PC-9 (cell line): ENCODE measurements around the gene OGG1. TPM values are rescaled to one million over a fixed set of nuclear protein-coding genes. Genes with fewer than 3 reads are reported as not detected.

Source experiments
- BruUV-seq: library from RNA; stranded (reverse); fragments of 400-500 nt; replicated peaks from 2 replicates; lab custom pipeline; 2021; lab: Mats Ljungman, UMichigan
- CTCF ChIA-PET: fragments of 300-600 bp; sonication (Branson Sonifier 250); formaldehyde crosslinking; loops from one replicate; lab custom pipeline; 2022; ENCODE audit warnings: antibody characterized with exemption; lab: Charles Lee
- POLR2A ChIA-PET: fragments of 300-600 bp; sonication (Branson Sonifier 250); formaldehyde crosslinking; loops from one replicate; lab custom pipeline; 2022; ENCODE audit warnings: antibody characterized with exemption; ENCODE audit not compliant: unreplicated experiment; lab: Charles Lee
- DNase-seq, 2 experiments: peaks; one replicate each; pipeline versions ENCODE4 v3.0.0 to v3.0.0-alpha.2; 2015 to 2022; ENCODE audit warnings: mixed read lengths in 1 of 2
- H2AFZ ChIP-seq: fragments of 200-600 bp; sonication (generic); 2 replicates; pipeline ENCODE4 v1.8.1; 2017; ENCODE audit warnings: antibody characterized with exemption
- H3F3A ChIP-seq: fragments of 200-600 bp; sonication (generic); 2 replicates; pipeline ENCODE4 v1.8.1; 2017; ENCODE audit warnings: antibody characterized with exemption, mild to moderate bottlenecking, low read depth; ENCODE audit not compliant: insufficient read depth
- H3K27ac ChIP-seq: fragments of 200-600 bp; sonication (generic); 2 replicates; pipeline ENCODE4 v1.6.1; 2016; ENCODE audit warnings: mixed run types
- H3K27me3 ChIP-seq: fragments of 200-600 bp; sonication (generic); 2 replicates; pipeline ENCODE4 v1.6.1; 2016; ENCODE audit warnings: low read depth, mixed run types; ENCODE audit not compliant: insufficient read depth
- H3K36me3 ChIP-seq: fragments of 200-600 bp; sonication (generic); 2 replicates; pipeline ENCODE4 v1.6.1; 2016; ENCODE audit warnings: low read depth, mixed run types
- H3K4me1 ChIP-seq: fragments of 200-600 bp; sonication (generic); replicated peaks from 2 replicates; pipeline ENCODE4 v1.6.1; 2016; ENCODE audit warnings: mixed run types; ENCODE audit not compliant: insufficient read depth
- H3K4me2 ChIP-seq: fragments of 200-600 bp; sonication (generic); 2 replicates; pipeline ENCODE4 v1.6.1; 2017; ENCODE audit warnings: mixed run types
- H3K4me3 ChIP-seq: fragments of 200-600 bp; sonication (generic); 2 replicates; pipeline ENCODE4 v1.6.1; 2016; ENCODE audit warnings: mixed run types
- H3K79me2 ChIP-seq: fragments of 200-600 bp; sonication (generic); 2 replicates; pipeline ENCODE4 v1.6.1; 2017; ENCODE audit warnings: low read depth, mixed run types
- H3K9me2 ChIP-seq: fragments of 200-600 bp; sonication (generic); 2 replicates; pipeline ENCODE4 v1.8.1; 2017; ENCODE audit warnings: mild to moderate bottlenecking; ENCODE audit not compliant: insufficient read depth
- H3K9me3 ChIP-seq: fragments of 200-600 bp; sonication (generic); 2 replicates; pipeline ENCODE4 v1.8.1; 2016; ENCODE audit warnings: low read depth; ENCODE audit not compliant: insufficient read depth
- H4K20me1 ChIP-seq: fragments of 200-600 bp; sonication (generic); 2 replicates; pipeline ENCODE4 v1.8.1; 2017; ENCODE audit not compliant: insufficient read depth
- EZH2 ChIP-seq: fragments of 200-600 bp; sonication (generic); IDR thresholded peaks from 2 replicates; pipeline ENCODE4 v1.8.0; 2017; ENCODE audit warnings: antibody characterized with exemption, low read depth
- intact Hi-C: fragments of 100-400 bp; cut with micrococcal nuclease; formaldehyde crosslinking; loops from one replicate; pipeline ENCODE4 v1.10.0; 2022; ENCODE audit not compliant: unreplicated experiment
- total RNA-seq: library from RNA; stranded (reverse); gene quantifications from 2 replicates; pipeline ENCODE4 v1.2.3, GENCODE V29; 2021
- TF ChIP-seq, protein P1 (sequence below): fragments of 200-600 bp; sonication (generic); conservative IDR thresholded peaks from 2 replicates; pipeline ENCODE4 v1.6.1; 2017; ENCODE audit warnings: mixed run types, antibody characterized with exemption, mild to moderate bottlenecking, moderate library complexity

OGG1 gene
- total RNA-seq, 1 experiment from 2014 or later, result 22.1 TPM

DNA sequence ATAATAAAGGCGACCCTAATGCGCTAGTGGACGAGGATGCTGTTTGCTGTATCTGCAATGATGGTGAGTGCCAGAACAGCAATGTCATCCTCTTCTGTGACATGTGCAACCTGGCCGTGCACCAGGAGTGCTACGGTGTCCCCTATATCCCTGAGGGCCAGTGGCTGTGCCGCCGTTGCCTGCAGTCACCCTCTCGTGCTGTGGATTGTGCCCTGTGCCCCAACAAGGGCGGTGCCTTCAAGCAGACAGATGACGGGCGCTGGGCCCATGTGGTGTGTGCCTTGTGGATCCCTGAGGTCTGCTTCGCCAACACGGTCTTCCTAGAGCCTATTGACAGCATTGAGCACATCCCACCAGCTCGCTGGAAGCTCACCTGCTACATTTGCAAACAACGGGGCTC is 10.6 kb upstream of the OGG1 start:
- Histone ChIP-seq H3K9me3 (no peaks in the 10 kb centered on the region), H3K4me2 (no peak overlapping the region), H3F3A (peaks cover 1% of the 10 kb centered on the region; the same call in 1 of the 2 replicates), H3K4me3 (no peak overlapping the region), H4K20me1 (peaks cover 20% of the 10 kb centered on the region), H3K27me3 (no peaks in the 10 kb centered on the region), H3K36me3 (peaks cover 40% of the 10 kb centered on the region), H3K9me2 (no peaks in the 10 kb centered on the region), H3K4me1 (no peaks in the 10 kb centered on the region), H3K27ac (no peak overlapping the region), H3K79me2 (peaks cover 4% of the 10 kb centered on the region; the same call in 1 of the 2 replicates), H2AFZ (no peak overlapping the region)
- BruUV-seq, result no TSS peak
- DNase-seq, result no peak
- intact Hi-C loops, result no loop called here
- POLR2A ChIA-PET, result no interaction called here
- no peak for TF ChIP-seq EZH2
- CTCF ChIA-PET, result no interaction called here

DNA sequence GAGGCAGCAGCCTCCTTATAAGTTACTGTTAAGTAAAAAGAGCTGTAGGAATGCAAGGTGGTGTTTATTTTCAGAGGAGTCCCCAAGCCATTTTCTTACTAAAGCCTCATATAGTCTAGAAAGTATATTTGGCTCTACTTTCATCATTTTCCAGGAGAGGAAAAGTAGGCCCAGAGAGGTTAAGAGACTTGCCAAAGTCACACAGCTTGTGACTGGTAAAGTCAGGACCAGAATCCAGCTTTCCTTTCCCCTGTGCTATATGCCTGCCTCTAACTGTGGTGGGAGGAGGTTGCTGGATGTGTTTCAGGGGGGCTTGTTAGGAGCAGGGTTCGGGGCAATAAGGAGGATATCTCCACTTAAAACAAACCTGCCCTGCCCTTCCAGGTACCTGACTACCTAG is 7.2 kb upstream of the OGG1 start:
- H3K4me2 ChIP-seq, result no peak overlapping the region
- TF ChIP-seq, protein P1, sequence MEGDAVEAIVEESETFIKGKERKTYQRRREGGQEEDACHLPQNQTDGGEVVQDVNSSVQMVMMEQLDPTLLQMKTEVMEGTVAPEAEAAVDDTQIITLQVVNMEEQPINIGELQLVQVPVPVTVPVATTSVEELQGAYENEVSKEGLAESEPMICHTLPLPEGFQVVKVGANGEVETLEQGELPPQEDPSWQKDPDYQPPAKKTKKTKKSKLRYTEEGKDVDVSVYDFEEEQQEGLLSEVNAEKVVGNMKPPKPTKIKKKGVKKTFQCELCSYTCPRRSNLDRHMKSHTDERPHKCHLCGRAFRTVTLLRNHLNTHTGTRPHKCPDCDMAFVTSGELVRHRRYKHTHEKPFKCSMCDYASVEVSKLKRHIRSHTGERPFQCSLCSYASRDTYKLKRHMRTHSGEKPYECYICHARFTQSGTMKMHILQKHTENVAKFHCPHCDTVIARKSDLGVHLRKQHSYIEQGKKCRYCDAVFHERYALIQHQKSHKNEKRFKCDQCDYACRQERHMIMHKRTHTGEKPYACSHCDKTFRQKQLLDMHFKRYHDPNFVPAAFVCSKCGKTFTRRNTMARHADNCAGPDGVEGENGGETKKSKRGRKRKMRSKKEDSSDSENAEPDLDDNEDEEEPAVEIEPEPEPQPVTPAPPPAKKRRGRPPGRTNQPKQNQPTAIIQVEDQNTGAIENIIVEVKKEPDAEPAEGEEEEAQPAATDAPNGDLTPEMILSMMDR, result no peak
- TF ChIP-seq EZH2, result no peak
- intact Hi-C loops, result loop anchor here (10.0 kb wide), 1 partner anchor 582 kb away; the partner anchor contains the start of gene SEC13
- H3K4me3 ChIP-seq, result no peak overlapping the region
- BruUV-seq, result no TSS peak
- H3K9me2 ChIP-seq, result no peaks in the 10 kb centered on the region
- no peak overlapping the region for H3K27ac ChIP-seq
- peaks cover 35% of the 10 kb centered on the region for H3K36me3 ChIP-seq
- H3K4me1 ChIP-seq, result no peaks in the 10 kb centered on the region
- no peak overlapping the region for H2AFZ ChIP-seq
- H3K79me2 ChIP-seq, result no peaks in the 10 kb centered on the region
- H4K20me1 ChIP-seq, result peaks cover 10% of the 10 kb centered on the region; the same call in 1 of the 2 replicates
- peaks cover 3% of the 10 kb centered on the region; the same call in 1 of the 2 replicates for H3F3A ChIP-seq
- no peaks in the 10 kb centered on the region for H3K27me3 ChIP-seq
- H3K9me3 ChIP-seq, result no peaks in the 10 kb centered on the region
- no peak for DNase-seq
- POLR2A ChIA-PET, result no interaction called here
- CTCF ChIA-PET, result no interaction called here

DNA sequence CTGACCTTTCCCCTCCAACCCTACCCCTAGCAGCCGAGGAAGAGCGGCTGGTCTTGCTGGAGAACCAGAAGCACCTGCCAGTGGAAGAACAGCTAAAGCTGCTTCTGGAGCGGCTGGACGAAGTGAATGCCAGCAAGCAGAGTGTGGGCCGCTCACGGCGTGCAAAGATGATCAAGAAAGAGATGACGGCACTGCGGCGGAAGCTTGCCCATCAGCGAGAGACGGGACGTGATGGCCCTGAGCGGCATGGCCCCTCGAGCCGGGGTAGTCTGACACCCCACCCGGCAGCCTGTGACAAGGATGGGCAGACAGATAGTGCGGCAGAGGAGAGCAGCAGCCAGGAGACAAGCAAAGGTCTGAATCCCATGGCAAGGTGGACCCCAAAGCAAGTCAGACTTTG is 6.2 kb upstream of the OGG1 start:
- H3K4me2 ChIP-seq, result no peak overlapping the region
- peaks cover 10% of the 10 kb centered on the region for H3F3A ChIP-seq
- no peaks in the 10 kb centered on the region for H3K9me3 ChIP-seq
- peaks cover 8% of the 10 kb centered on the region; the same call in 1 of the 2 replicates for H4K20me1 ChIP-seq
- H3K27ac ChIP-seq, result no peak overlapping the region
- no peaks in the 10 kb centered on the region for H3K79me2 ChIP-seq
- intact Hi-C loops, result loop anchor here (10.0 kb wide), 1 partner anchor 581 kb away; the partner anchor contains the start of gene SEC13
- no peaks in the 10 kb centered on the region for H3K27me3 ChIP-seq
- CTCF ChIA-PET, result no interaction called here
- no TSS peak for BruUV-seq
- no peaks in the 10 kb centered on the region for H3K4me1 ChIP-seq
- no peak for DNase-seq
- POLR2A ChIA-PET, result no interaction called here
- H3K36me3 ChIP-seq, result peaks cover 29% of the 10 kb centered on the region
- no peak for TF ChIP-seq EZH2
- TF ChIP-seq, protein P1, result no peak
- H3K4me3 ChIP-seq, result no peak overlapping the region
- no peaks in the 10 kb centered on the region for H3K9me2 ChIP-seq
- no peak overlapping the region for H2AFZ ChIP-seq

DNA sequence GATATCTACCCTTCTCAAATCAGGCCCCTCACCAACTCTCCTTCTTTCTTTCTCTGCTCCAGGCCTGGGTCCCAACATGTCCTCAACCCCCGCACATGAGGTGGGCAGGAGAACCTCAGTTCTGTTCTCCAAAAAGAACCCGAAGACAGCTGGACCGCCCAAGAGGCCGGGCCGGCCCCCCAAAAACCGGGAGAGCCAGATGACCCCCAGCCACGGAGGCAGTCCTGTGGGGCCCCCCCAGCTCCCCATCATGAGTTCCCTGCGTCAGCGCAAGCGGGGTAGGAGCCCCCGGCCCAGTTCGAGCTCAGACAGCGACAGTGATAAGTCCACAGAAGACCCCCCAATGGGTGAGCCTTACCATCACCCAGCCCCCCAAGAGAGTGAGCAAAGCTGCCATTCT is 5.6 kb upstream of the OGG1 start:
- Histone ChIP-seq H3K27me3 (no peaks in the 10 kb centered on the region), H3K27ac (no peak overlapping the region), H3K4me3 (no peak overlapping the region), H3K4me1 (0 out of 2 replicates have a peak, but pooled peaks cover 2% of the 10 kb centered on the region), H3K79me2 (no peaks in the 10 kb centered on the region), H2AFZ (no peak overlapping the region), H3K36me3 (peaks cover 23% of the 10 kb centered on the region), H4K20me1 (peaks cover 6% of the 10 kb centered on the region; the same call in 1 of the 2 replicates), H3K9me3 (no peaks in the 10 kb centered on the region), H3K4me2 (no peak overlapping the region), H3F3A (peaks cover 16% of the 10 kb centered on the region), H3K9me2 (no peaks in the 10 kb centered on the region)
- no peak for TF ChIP-seq EZH2
- TF ChIP-seq, protein P1, result no peak
- BruUV-seq, result no TSS peak
- CTCF ChIA-PET, result no interaction called here
- DNase-seq, result no peak
- intact Hi-C loops, result loop anchor here (10.0 kb wide), 1 partner anchor 581 kb away; the partner anchor contains the start of gene SEC13
- POLR2A ChIA-PET, result no interaction called here
